K562 (cell line): ENCODE measurements around the gene ERN1. TPM values are rescaled to one million over a fixed set of nuclear protein-coding genes. Genes with fewer than 3 reads are reported as not detected.

Experiments
- CSDE1 ChIP-seq, 2 experiments: fragments of 450-650 bp; IDR thresholded peaks; 2 replicates each; pipeline ENCODE4 v1.6.1; 2016; ENCODE audit warnings: mild to moderate bottlenecking in 1 of 2
- FOXP1 ChIP-seq: sonication (generic); formaldehyde crosslinking; IDR thresholded peaks from 2 replicates; pipeline ENCODE4 v1.8.0; 2022; ENCODE audit warnings: mild to moderate bottlenecking, missing genetic modification reagents
- HDGF ChIP-seq: fragments of 450-650 bp; IDR thresholded peaks from 2 replicates; pipeline ENCODE4 v1.6.1; 2016
- HNRNPH1 ChIP-seq: fragments of 200-400 bp; formaldehyde crosslinking; optimal IDR thresholded peaks from 2 replicates; pipeline ENCODE3; 2017; ENCODE audit warnings: low read depth, mild to moderate bottlenecking, low read length, moderate library complexity
- HSF4 ChIP-seq: fragments of 250-450 bp; sonication (Bioruptor Pico); IDR thresholded peaks from 2 replicates; pipeline ENCODE4 v2.1.2; 2022; ENCODE audit warnings: mild to moderate bottlenecking, moderate library complexity, borderline replicate concordance
- KAT8 ChIP-seq: fragments of 450-650 bp; IDR thresholded peaks from 2 replicates; pipeline ENCODE4 v1.6.1; 2016; ENCODE audit warnings: low read depth, mild to moderate bottlenecking
- LEF1 ChIP-seq: fragments of 450-650 bp; IDR thresholded peaks from 2 replicates; pipeline ENCODE4 v1.6.1; 2016; ENCODE audit warnings: mild to moderate bottlenecking
- MEIS2 ChIP-seq: fragments of 450-650 bp; IDR thresholded peaks from 2 replicates; pipeline ENCODE4 v1.6.1; 2014; ENCODE audit warnings: mild to moderate bottlenecking; ENCODE audit not compliant: partially characterized antibody
- MGA ChIP-seq: fragments of 450-650 bp; IDR thresholded peaks from 2 replicates; pipeline ENCODE4 v1.6.1; 2016; ENCODE audit warnings: mild to moderate bottlenecking, moderate library complexity
- MXI1 ChIP-seq: IDR thresholded peaks from 2 replicates; pipeline ENCODE4 v1.6.1; 2011; ENCODE audit warnings: low read depth, mild to moderate bottlenecking, improper control_type of control experiment, low read length
- NBN ChIP-seq: fragments of 450-650 bp; IDR thresholded peaks from 2 replicates; pipeline ENCODE4 v1.6.1; 2016; ENCODE audit warnings: low read depth, mild to moderate bottlenecking
- PHF20 ChIP-seq: fragments of 450-650 bp; IDR thresholded peaks from 2 replicates; pipeline ENCODE4 v1.6.1; 2018; ENCODE audit not compliant: partially characterized antibody
- PHF21A ChIP-seq: fragments of 450-650 bp; IDR thresholded peaks from 2 replicates; pipeline ENCODE4 v1.6.1; 2017; ENCODE audit warnings: low read depth, borderline replicate concordance
- POU5F1 ChIP-seq: fragments of 150-350 bp; IDR thresholded peaks from 2 replicates; pipeline ENCODE4 v1.6.1; 2014; ENCODE audit warnings: borderline replicate concordance, low read length, low read depth, mild to moderate bottlenecking; ENCODE audit not compliant: partially characterized antibody
- PTBP1 ChIP-seq: fragments of 200-400 bp; formaldehyde crosslinking; IDR thresholded peaks from 2 replicates; pipeline ENCODE4 v1.6.1; 2017; ENCODE audit warnings: low read depth, low read length
- PTTG1 ChIP-seq: fragments of 450-650 bp; IDR thresholded peaks from 2 replicates; pipeline ENCODE4 v1.6.1; 2016; ENCODE audit warnings: low read depth, mild to moderate bottlenecking, missing genetic modification characterization, missing compliant biosample characterization
- SAP30 ChIP-seq: fragments of 200-600 bp; sonication (generic); IDR thresholded peaks from 2 replicates; pipeline ENCODE4 v1.6.1; 2012; ENCODE audit warnings: borderline replicate concordance, low read depth, mild to moderate bottlenecking, moderate library complexity, low read length, control low read depth, inconsistent platforms; ENCODE audit not compliant: insufficient read depth, poor library complexity, severe bottlenecking
- SMAD1 ChIP-seq: fragments of 150-350 bp; IDR thresholded peaks from 2 replicates; pipeline ENCODE4 v1.6.1; 2014; ENCODE audit warnings: low read length, low read depth; ENCODE audit not compliant: partially characterized antibody
- ZFP30 ChIP-seq: fragments of 250-450 bp; sonication (Bioruptor Pico); IDR thresholded peaks from 2 replicates; pipeline ENCODE4 v1.8.0; 2022; ENCODE audit warnings: moderate library complexity, mild to moderate bottlenecking, inconsistent platforms, borderline replicate concordance
- ZFP36 ChIP-seq: fragments of 150-350 bp; IDR thresholded peaks from 2 replicates; pipeline ENCODE4 v1.6.1; 2018; ENCODE audit warnings: low read length, low read depth; ENCODE audit not compliant: partially characterized antibody
- ZNF134 ChIP-seq: fragments of 250-450 bp; sonication (Bioruptor Pico); conservative IDR thresholded peaks from 2 replicates; pipeline ENCODE4 v1.4.0; 2020
- ZNF263 ChIP-seq: sonication (generic); formaldehyde crosslinking; IDR thresholded peaks from 2 replicates; pipeline ENCODE4 v1.8.0; 2022; ENCODE audit warnings: mild to moderate bottlenecking, missing genetic modification reagents, borderline replicate concordance
- polyA plus RNA-seq, 8 experiments: library from polyadenylated mRNA; depleted of rRNA in 4 of 8; stranded (reverse) in 5 of 8; unstranded in 3 of 8; fragments of >200 nt; fragmentation: Nextera tagmentation in 2 of 8; fragmentation: Illumina TruSeq in 1 of 8; extraction: Ambion mirVana in 2 of 8; extraction: Trizol in 1 of 8; gene quantifications; 2 replicates each; pipeline versions ENCODE4 v1.2.1 to v1.2.3, GENCODE V29; 2011 to 2014; ENCODE audit warnings: inconsistent platforms in 1 of 8, missing spikeins in 1 of 8
- total RNA-seq, 7 experiments: library from RNA; depleted of rRNA in 6 of 7; stranded (reverse); fragments of >200 nt in 6 of 7; fragmentation: Illumina TruSeq in 2 of 7; extraction: Trizol in 2 of 7; gene quantifications; 2 replicates each; pipeline versions ENCODE4 v1.2.1 to v1.2.3, GENCODE V29; 2011 to 2021; ENCODE audit warnings: low replicate concordance in 1 of 7

ERN1 gene
- total and polyA plus RNA-seq, 9 of the 15 experiments (the other 6 are each of a cell fraction or from before 2014, with no cell fraction given): 2.1 to 22.5 (median 7.3) TPM

- TF ChIP-seq MGA (no peak), FOXP1 (peak; percentile 93; the same call in 1 of the 2 replicates), PTBP1 (no peak), LEF1 (no peak), SMAD1 (no peak), HSF4 (CRISPR knock-in tag) (no peak), PTTG1 (tag) (no peak), ZNF134 (CRISPR knock-in tag) (no peak), HNRNPH1 (no peak), POU5F1 (no peak), MEIS2 (no peak), PHF21A (no peak), ZFP36 (no peak), HDGF (no peak), KAT8 (no peak), NBN (no peak), PHF20 (no peak), SAP30 (peak; percentile 75), CSDE1 (IDR thresholded peaks at IDR 0.05) (no peak), MXI1 (no peak), ZNF263 (CRISPR knock-in tag) (no peak), ZFP30 (CRISPR knock-in tag) (no peak)
These were observed 504 bp downstream of the ERN1 start (continued) for GRCh38 chr17:64129515-64129764.
